Measurements from ENCODE around the gene TM4SF18. TPM values are rescaled to one million over a fixed set of nuclear protein-coding genes. Genes with fewer than 3 reads are reported as not detected.

Gene TM4SF18
- total RNA-seq, 2 experiments from 2014 or later: not detected

DNA sequence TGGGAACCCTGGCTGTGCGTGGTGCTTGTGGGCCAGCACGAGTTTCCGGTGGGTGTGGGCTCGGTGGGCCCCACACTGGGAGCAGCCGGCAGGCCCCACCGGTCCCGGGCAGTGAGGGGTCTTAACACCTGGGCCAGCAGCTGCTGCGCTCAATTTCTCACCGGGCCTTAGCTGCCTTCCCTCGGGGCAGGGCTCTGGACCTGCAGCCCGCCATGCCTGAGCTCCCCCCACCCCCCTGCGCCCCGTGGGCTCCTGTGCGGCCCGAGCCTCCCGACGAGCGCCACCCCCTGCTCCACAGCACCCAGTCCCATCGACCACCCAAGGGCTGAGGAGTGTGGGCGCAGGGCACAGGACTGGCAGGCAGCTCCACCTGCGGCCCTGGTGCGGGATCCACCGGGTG is 49.4 kb downstream of the TM4SF18 start:
- H3K36me3 Mint-ChIP-seq: no peaks in the 10 kb centered on the region
- H3K4me1 Mint-ChIP-seq: no peaks in the 10 kb centered on the region
- no peak for DNase-seq
- H3K4me3 Mint-ChIP-seq: no peak overlapping the region
- no peaks in the 10 kb centered on the region for H3K9me3 Mint-ChIP-seq
- no peaks in the 10 kb centered on the region for H3K27me3 Mint-ChIP-seq
- no peak overlapping the region for H3K27ac Mint-ChIP-seq

DNA sequence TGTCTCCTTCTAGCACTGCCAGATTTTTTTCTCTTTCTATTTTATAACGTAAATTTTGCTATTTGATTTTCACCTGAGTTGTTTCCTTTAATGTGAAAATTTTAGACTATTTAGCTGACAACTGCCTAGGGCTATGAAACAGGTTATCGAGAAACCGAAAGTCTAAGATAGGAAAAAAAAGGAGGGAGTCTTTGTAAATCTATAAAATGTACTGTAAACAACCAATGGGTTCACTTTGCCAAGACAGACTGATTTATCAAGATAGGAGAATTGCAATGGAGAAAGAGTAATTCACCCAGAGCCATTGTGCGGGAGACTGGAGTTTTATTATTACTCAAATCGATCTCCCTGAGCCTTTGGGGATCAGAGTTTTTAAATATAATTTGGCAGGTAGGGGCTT is 50.0 kb downstream of the TM4SF18 start:
- Mint-ChIP-seq H3K9me3 (no peaks in the 10 kb centered on the region), H3K4me1 (no peaks in the 10 kb centered on the region), H3K27ac (no peak overlapping the region), H3K4me3 (no peak overlapping the region), H3K27me3 (no peaks in the 10 kb centered on the region), H3K36me3 (no peaks in the 10 kb centered on the region)
- DNase-seq: no peak

DNA sequence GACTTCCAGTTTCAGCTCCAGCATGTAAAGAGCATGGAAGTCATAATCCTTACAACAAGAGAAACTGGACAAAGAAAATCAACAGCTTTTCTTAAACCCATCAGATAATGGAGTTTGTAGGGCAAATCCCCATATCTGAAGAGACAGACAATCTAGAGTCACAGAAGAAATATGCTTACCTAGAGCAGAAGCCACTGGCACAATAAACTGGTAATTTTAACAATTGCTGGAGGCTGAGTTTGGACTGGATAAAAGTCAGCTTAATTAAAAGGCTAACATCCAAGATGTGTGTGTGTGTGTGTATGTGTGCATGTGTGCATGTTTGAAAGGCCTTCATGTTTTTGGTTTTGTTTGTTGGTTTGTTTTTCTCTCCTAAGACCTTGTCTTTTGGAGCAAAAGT is 50.6 kb downstream of the TM4SF18 start:
- no peaks in the 10 kb centered on the region for H3K27me3 Mint-ChIP-seq
- H3K36me3 Mint-ChIP-seq: no peaks in the 10 kb centered on the region
- DNase-seq: no peak
- H3K4me1 Mint-ChIP-seq: peaks cover under 1% of the 10 kb centered on the region
- H3K9me3 Mint-ChIP-seq: no peaks in the 10 kb centered on the region
- H3K4me3 Mint-ChIP-seq: no peak overlapping the region
- no peak overlapping the region for H3K27ac Mint-ChIP-seq

DNA sequence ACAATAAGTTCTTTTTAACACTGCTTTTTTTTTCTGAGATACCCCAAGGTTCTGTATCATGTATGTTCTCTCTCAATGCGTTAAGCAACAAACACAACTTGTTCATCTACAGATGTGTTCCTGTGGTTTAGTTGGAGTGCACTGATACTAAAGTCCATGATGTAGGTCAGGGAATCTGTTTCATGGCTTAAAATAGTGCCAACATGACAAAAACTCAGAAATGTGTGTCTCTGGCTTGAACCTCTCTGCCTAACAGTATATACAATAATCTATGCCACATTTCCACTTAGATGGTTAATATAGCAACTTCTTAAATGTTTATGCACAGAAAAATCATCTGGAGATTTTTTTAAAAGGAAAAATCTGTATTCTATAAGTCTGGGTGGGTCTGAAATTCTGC is 51.1 kb downstream of the TM4SF18 start:
- Mint-ChIP-seq H3K27ac (no peak overlapping the region), H3K27me3 (no peaks in the 10 kb centered on the region), H3K4me1 (peaks cover 5% of the 10 kb centered on the region), H3K36me3 (no peaks in the 10 kb centered on the region), H3K9me3 (no peaks in the 10 kb centered on the region), H3K4me3 (no peak overlapping the region)
- DNase-seq: no peak

DNA sequence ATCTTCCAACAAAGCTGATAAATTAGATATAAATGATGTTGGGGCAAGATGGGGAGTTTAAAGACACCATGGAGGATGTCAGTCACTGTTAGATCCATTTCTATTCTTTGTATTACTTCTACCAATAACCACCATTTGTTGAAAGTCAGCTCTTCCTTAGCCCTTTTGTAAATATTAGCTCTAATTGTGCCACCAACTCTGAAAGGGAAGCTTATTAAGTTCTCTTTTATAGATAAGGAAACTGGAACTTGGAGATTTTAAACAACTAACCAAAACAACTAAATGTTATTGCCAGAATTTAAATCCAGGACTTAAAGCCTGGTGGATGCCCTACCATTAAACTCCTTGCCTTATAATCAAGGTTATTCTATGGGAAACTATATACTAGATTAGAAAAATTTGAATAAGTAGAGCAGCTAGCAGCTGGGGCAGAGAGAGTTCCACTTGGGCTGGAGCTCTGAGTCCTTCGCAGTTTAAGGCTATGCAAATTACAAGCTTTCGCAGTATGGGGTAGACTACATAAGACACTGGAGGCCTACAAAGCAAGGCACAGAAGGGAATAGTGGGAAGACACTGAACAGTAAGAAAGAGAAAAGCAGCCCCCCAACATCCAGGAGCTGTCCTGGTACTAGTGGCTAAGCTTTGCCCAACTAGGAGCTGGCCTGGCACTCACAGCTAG is 52.6 kb downstream of the TM4SF18 start:
- Mint-ChIP-seq H3K27ac (no peak overlapping the region), H3K4me1 (peaks cover 13% of the 10 kb centered on the region), H3K27me3 (no peaks in the 10 kb centered on the region), H3K4me3 (no peak overlapping the region), H3K9me3 (no peaks in the 10 kb centered on the region), H3K36me3 (no peaks in the 10 kb centered on the region)
- DNase-seq: no peak

DNA sequence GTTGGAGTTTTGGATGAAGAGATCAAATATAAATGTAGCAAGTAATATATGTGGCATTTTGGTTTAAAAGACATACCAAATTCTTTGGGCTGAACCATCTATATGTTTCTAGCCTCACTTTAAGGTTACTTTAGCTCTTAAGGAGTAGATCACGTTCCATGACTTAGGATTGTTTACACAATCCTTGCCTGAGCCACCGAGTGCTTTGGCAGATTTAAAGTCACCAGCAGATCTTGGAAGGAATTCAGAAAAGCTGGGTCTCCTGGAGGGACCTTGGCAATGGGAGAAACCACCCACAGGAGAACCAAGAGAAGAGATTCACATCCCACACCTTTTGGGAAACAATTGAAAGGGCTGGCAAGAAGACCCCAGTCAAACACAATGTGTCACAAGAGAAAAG is 54.5 kb downstream of the TM4SF18 start:
- H3K27me3 Mint-ChIP-seq: no peaks in the 10 kb centered on the region
- H3K4me3 Mint-ChIP-seq: no peak overlapping the region
- no peak for DNase-seq
- no peaks in the 10 kb centered on the region for H3K36me3 Mint-ChIP-seq
- H3K9me3 Mint-ChIP-seq: no peaks in the 10 kb centered on the region
- H3K4me1 Mint-ChIP-seq: peaks cover 13% of the 10 kb centered on the region
- H3K27ac Mint-ChIP-seq: no peak overlapping the region

DNA sequence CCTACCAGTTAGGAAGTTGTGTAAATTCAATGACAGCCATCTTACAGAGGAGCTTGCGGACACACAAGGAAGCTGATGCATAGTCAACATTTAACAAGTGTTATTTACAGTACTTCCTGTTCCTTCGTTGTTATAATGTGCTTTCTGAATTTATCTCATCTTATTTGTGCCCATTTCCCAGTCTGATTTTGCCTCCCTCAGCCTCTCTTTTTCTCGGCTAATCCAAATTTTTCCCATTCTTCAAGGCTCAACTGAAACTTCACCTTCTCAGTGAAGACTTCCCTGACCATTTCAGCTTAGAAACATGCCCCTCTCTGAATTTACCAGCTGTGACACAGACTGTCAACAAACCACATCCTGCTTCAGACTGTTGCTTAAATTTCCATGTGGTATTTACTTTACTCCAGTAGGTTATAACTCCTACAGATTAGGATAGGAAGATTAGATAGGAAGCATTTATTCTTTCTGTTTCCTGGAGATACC is 56.1 kb downstream of the TM4SF18 start:
- no peak for DNase-seq
- H3K4me3 Mint-ChIP-seq: peak overlapping the region; percentile 52

DNA sequence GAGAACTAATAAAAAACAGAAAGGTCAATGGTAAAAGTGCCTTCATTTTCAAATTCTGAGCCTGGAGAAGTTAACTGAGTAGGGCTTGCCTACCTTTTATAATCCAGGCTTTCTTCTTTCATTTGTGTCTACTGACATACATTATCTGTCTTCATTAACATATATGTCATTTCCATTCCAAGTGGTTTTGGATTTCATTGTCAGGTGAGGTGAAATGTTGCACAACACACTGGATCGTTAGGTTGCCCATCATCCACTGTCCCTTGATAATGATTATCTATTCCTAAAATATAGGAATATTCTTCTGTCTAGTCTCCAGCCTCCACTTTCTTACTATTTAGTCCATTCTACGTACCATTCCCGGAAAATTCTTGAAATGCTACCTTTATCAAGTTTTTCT is 56.8 kb downstream of the TM4SF18 start:
- Mint-ChIP-seq H3K9me3 (no peaks in the 10 kb centered on the region), H3K27ac (no peak overlapping the region), H3K4me1 (peaks cover 13% of the 10 kb centered on the region), H3K36me3 (no peaks in the 10 kb centered on the region), H3K27me3 (no peaks in the 10 kb centered on the region), H3K4me3 (no peak overlapping the region)
- DNase-seq: no peak

More for the DNA sequence above, 56.1 kb downstream of the TM4SF18 start:
- Mint-ChIP-seq H3K27me3 (no peaks in the 10 kb centered on the region), H3K9me3 (no peaks in the 10 kb centered on the region), H3K4me1 (peaks cover 13% of the 10 kb centered on the region), H3K27ac (peak overlapping the region; percentile 61), H3K36me3 (no peaks in the 10 kb centered on the region)

DNA sequence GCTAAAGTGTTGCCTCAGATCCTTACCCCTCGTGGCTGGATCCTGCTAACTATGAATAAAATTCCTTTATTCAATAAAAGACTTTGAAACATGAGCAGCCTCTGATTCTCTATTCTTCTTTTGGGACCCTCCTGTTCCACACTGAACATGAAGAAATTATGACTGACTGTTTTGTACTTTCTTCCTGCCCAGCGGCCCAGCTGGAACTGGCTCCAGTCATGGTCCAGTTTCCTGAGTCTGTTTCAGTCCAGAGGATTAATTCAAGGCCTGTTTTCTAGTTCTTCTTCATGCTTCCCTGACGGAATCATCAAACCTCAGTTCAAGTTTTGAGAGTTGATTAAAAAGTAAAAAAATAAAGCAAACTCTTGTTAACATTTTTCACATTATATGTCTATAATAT is 59.2 kb downstream of the TM4SF18 start:
- DNase-seq: no peak
- H3K4me1 Mint-ChIP-seq: peaks cover 13% of the 10 kb centered on the region
- H3K9me3 Mint-ChIP-seq: no peaks in the 10 kb centered on the region
- H3K36me3 Mint-ChIP-seq: no peaks in the 10 kb centered on the region
- no peak overlapping the region for H3K4me3 Mint-ChIP-seq
- no peak overlapping the region for H3K27ac Mint-ChIP-seq
- no peaks in the 10 kb centered on the region for H3K27me3 Mint-ChIP-seq

DNA sequence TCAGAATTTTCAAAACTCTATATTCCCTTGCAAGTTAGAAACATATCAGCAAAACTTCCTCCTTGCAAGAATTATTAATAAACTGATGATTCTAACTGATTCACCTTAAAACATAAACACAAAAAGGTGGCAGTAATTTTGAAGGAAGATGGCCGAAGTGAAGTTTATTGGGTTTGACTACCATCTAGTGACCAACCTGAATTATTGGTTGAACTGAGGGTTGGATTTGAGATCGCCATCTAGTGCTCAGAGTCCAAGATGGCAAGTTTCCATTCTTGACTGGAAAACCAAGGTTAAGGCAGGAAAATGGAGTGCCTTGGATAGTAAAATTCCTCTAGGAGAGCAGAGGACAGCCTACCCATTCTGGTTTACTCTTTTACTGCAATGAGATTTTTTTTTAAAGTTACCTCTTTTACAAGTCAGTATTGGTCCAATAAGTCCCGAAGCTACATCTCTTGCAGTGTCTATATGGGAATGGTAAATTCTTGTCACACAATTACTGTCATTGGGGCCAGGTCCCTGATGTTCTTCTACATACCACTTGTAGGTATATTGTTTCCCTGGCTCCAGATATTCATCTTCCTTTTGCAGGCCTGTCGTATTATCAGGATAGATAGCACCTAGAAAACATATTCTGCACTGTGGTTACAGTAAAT is 60.2 kb downstream of the TM4SF18 start:
- no peak overlapping the region for H3K27ac Mint-ChIP-seq
- no peaks in the 10 kb centered on the region for H3K36me3 Mint-ChIP-seq
- peaks cover 13% of the 10 kb centered on the region for H3K4me1 Mint-ChIP-seq
- H3K27me3 Mint-ChIP-seq: no peaks in the 10 kb centered on the region
- no peak overlapping the region for H3K4me3 Mint-ChIP-seq
- H3K9me3 Mint-ChIP-seq: no peaks in the 10 kb centered on the region
- no peak for DNase-seq

DNA sequence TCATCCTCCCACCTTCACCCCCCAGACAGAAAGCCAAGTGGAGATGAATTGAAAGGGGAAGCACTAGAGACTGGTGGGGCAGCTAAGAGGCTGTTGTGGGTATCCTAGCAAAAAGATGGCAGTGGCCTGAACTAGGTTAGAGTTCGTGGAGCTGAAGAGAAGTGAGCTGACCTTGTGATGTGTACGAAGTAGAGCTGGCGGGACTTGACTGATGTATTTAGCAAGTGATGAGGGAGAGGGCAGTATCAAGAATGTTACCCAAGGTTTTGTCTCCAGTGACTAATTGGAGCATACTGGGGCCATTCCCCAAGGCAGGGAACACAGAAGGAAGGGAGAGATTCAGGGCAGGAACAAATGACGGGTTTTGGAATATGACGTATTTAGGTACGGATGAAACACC is 61.8 kb downstream of the TM4SF18 start:
- H3K27me3 Mint-ChIP-seq: no peaks in the 10 kb centered on the region
- no peak for DNase-seq
- no peak overlapping the region for H3K27ac Mint-ChIP-seq
- no peaks in the 10 kb centered on the region for H3K36me3 Mint-ChIP-seq
- H3K4me1 Mint-ChIP-seq: peaks cover 1% of the 10 kb centered on the region
- H3K9me3 Mint-ChIP-seq: no peaks in the 10 kb centered on the region
- H3K4me3 Mint-ChIP-seq: no peak overlapping the region

DNA sequence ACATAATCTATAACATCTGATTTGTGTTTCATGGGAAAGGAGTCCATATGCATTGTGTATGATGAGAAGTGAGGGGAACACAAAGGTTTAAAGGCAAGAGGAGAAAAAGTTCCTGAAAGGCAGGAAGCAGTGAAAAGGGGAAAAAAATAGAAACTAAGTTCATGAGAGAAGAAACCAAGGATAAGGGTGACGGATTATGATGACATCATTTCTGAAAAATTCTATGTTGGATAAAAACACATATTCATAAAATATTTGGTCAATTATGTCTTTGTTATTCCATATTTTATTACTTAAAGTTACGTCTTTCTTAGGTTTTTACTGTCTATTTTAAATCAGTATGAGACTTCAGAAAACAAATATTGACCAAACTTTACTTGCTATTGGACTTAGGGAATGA is 63.3 kb downstream of the TM4SF18 start:
- Mint-ChIP-seq H3K27me3 (no peaks in the 10 kb centered on the region), H3K27ac (no peak overlapping the region), H3K4me3 (no peak overlapping the region), H3K4me1 (no peaks in the 10 kb centered on the region), H3K36me3 (no peaks in the 10 kb centered on the region), H3K9me3 (no peaks in the 10 kb centered on the region)
- DNase-seq: no peak

DNA sequence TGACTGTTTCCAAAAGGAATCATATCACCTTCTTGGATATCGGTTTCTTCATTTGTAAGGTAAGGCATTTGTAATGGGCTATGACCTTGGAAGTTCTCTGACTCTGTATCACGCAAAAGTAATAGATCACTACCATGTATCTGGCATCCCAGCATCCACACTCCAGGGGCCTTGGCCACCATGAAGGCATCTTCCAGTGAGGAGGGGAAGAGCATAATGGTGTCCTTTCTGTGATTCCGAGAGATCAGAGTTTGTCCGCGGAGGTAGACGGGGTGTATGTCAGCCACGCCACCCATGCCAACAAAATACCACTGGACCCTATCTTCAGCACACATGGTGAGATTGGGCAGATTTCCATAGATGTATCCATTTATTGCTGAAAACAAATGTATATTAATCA is 63.7 kb downstream of the TM4SF18 start:
- no peaks in the 10 kb centered on the region for H3K27me3 Mint-ChIP-seq
- H3K36me3 Mint-ChIP-seq: no peaks in the 10 kb centered on the region
- H3K4me3 Mint-ChIP-seq: no peak overlapping the region
- no peak overlapping the region for H3K27ac Mint-ChIP-seq
- no peak for DNase-seq
- no peaks in the 10 kb centered on the region for H3K4me1 Mint-ChIP-seq
- H3K9me3 Mint-ChIP-seq: no peaks in the 10 kb centered on the region

All from activated naive CD8-positive, alpha-beta T cell treated with anti-CD3 and anti-CD28 coated beads for 36 hours (primary cell).